ENCODE data around the gene NAV2.

The NAV2 gene

GRCh38 chr11:20155683-20156279 lies 443.1 kb downstream of the NAV2 start:
- no peak overlapping the region for H3K4me3 ChIP-seq (ENCODE audit: low read length)
- 0 out of 2 replicates have a peak, but pooled peaks cover 3% of the 10 kb centered on the region for H3F3A ChIP-seq (ENCODE audit: insufficient read depth, low read length)
- TF ChIP-seq EZH2 (optimal IDR thresholded peaks at IDR 0.05; ENCODE audit: low read depth, low read length) (no peak), EZH2phosphoT487 (IDR thresholded peaks at IDR 0.05; ENCODE audit: low read length) (no peak), CTCF (IDR thresholded peaks at IDR 0.05; ENCODE audit: low read length) (no peak)
- DNase-seq = no peak
- no peak overlapping the region for H3K27ac ChIP-seq (ENCODE audit: low read length)
- no peaks in the 10 kb centered on the region for H4K20me1 ChIP-seq (ENCODE audit: insufficient read depth, low read length)
- no peaks in the 10 kb centered on the region for H3K9me2 ChIP-seq (replicated peaks; ENCODE audit: insufficient read depth, low read length)
- no peaks in the 10 kb centered on the region for H3K36me3 ChIP-seq (replicated peaks; ENCODE audit: insufficient read depth, low read length)
- H3K9me3 ChIP-seq (replicated peaks; ENCODE audit: insufficient read depth, low read length) = no peaks in the 10 kb centered on the region
- H3K9ac ChIP-seq (ENCODE audit: low read length) = no peak overlapping the region
- no peaks in the 10 kb centered on the region for H3K4me1 ChIP-seq (ENCODE audit: low read length)
- H3K27me3 ChIP-seq (replicated peaks; ENCODE audit: insufficient read depth, low read length) = peaks cover 47% of the 10 kb centered on the region
- H3K79me2 ChIP-seq (ENCODE audit: low read length) = no peaks in the 10 kb centered on the region
- no peak overlapping the region for H3K4me2 ChIP-seq (ENCODE audit: low read depth, low read length)
- no peak overlapping the region for H2AFZ ChIP-seq (ENCODE audit: low read length)

GRCh38 chr11:20156280-20156875 lies 443.7 kb downstream of the NAV2 start:
- DNase-seq = no peak
- Histone ChIP-seq H4K20me1 (ENCODE audit: insufficient read depth, low read length) (no peaks in the 10 kb centered on the region), H3K9ac (ENCODE audit: low read length) (no peak overlapping the region), H3K79me2 (ENCODE audit: low read length) (no peaks in the 10 kb centered on the region), H3F3A (ENCODE audit: insufficient read depth, low read length) (0 out of 2 replicates have a peak, but pooled peaks cover 3% of the 10 kb centered on the region), H3K4me3 (ENCODE audit: low read length) (no peak overlapping the region), H3K9me2 (replicated peaks; ENCODE audit: insufficient read depth, low read length) (no peaks in the 10 kb centered on the region), H3K9me3 (replicated peaks; ENCODE audit: insufficient read depth, low read length) (no peaks in the 10 kb centered on the region), H3K27ac (ENCODE audit: low read length) (no peak overlapping the region), H3K4me2 (ENCODE audit: low read depth, low read length) (no peak overlapping the region), H3K36me3 (replicated peaks; ENCODE audit: insufficient read depth, low read length) (no peaks in the 10 kb centered on the region), H3K4me1 (ENCODE audit: low read length) (no peaks in the 10 kb centered on the region), H2AFZ (ENCODE audit: low read length) (no peak overlapping the region), H3K27me3 (replicated peaks; ENCODE audit: insufficient read depth, low read length) (peaks cover 53% of the 10 kb centered on the region)
- no peak for TF ChIP-seq EZH2phosphoT487 (IDR thresholded peaks at IDR 0.05; ENCODE audit: low read length)
- TF ChIP-seq EZH2 (optimal IDR thresholded peaks at IDR 0.05; ENCODE audit: low read depth, low read length) = no peak
- no peak for TF ChIP-seq CTCF (IDR thresholded peaks at IDR 0.05; ENCODE audit: low read length)

GRCh38 chr11:20156876-20157613 lies 444.4 kb downstream of the NAV2 start:
- Histone ChIP-seq H2AFZ (ENCODE audit: low read length) (no peak overlapping the region), H3K4me3 (ENCODE audit: low read length) (peak overlapping the region; percentile 31; the same call in 1 of the 2 replicates), H3K9ac (ENCODE audit: low read length) (no peak overlapping the region), H3K4me2 (ENCODE audit: low read depth, low read length) (peak overlapping the region; percentile 54), H3K9me3 (replicated peaks; ENCODE audit: insufficient read depth, low read length) (no peaks in the 10 kb centered on the region), H3K79me2 (ENCODE audit: low read length) (no peaks in the 10 kb centered on the region), H3K27ac (ENCODE audit: low read length) (no peak overlapping the region), H4K20me1 (ENCODE audit: insufficient read depth, low read length) (no peaks in the 10 kb centered on the region), H3K9me2 (replicated peaks; ENCODE audit: insufficient read depth, low read length) (no peaks in the 10 kb centered on the region), H3F3A (ENCODE audit: insufficient read depth, low read length) (0 out of 2 replicates have a peak, but pooled peaks cover 3% of the 10 kb centered on the region), H3K36me3 (replicated peaks; ENCODE audit: insufficient read depth, low read length) (no peaks in the 10 kb centered on the region), H3K27me3 (replicated peaks; ENCODE audit: insufficient read depth, low read length) (peaks cover 60% of the 10 kb centered on the region), H3K4me1 (ENCODE audit: low read length) (no peaks in the 10 kb centered on the region)
- DNase-seq = peak; percentile 15
- TF ChIP-seq EZH2 (optimal IDR thresholded peaks at IDR 0.05; ENCODE audit: low read depth, low read length) (no peak), CTCF (IDR thresholded peaks at IDR 0.05; ENCODE audit: low read length) (no peak), EZH2phosphoT487 (IDR thresholded peaks at IDR 0.05; ENCODE audit: low read length) (no peak)
